Cardiac muscle cell (in vitro differentiated cells and primary cell): ENCODE measurements around the gene RBM14. TPM values are rescaled to one million over a fixed set of nuclear protein-coding genes. Genes with fewer than 3 reads are reported as not detected.

ENCODE experiments used
- DNase-seq, 2 donors: peaks; one replicate each; pipeline versions ENCODE4 v3.0.0 to v3.0.0-alpha.2; 2010 to 2017; ENCODE audit warnings: low read depth in 1 of 2, low spot score in 1 of 2
- H3K27ac ChIP-seq: fragments of 200-600 bp; sonication (generic); 2 replicates; pipeline ENCODE4 v1.5.1; 2016
- H3K27me3 ChIP-seq: fragments of 200-600 bp; sonication (generic); 2 replicates; pipeline ENCODE4 v1.6.0; 2016; ENCODE audit warnings: control low read depth
- H3K36me3 ChIP-seq: fragments of 200-600 bp; sonication (generic); 2 replicates; pipeline ENCODE4 v1.5.1; 2016; ENCODE audit warnings: control low read depth
- H3K4me1 ChIP-seq: fragments of 200-600 bp; sonication (generic); 2 replicates; pipeline ENCODE4 v1.8.1; 2017; ENCODE audit warnings: low read depth, mild to moderate bottlenecking, mixed run types
- H3K4me3 ChIP-seq: fragments of 200-600 bp; sonication (generic); 2 replicates; pipeline ENCODE4 v1.5.1; 2016; ENCODE audit warnings: mild to moderate bottlenecking
- H3K9me3 ChIP-seq: fragments of 200-600 bp; sonication (generic); 2 replicates; pipeline ENCODE4 v1.5.1; 2017; ENCODE audit warnings: low read depth, mild to moderate bottlenecking, control low read depth
- CTCF ChIP-seq: IDR thresholded peaks from 2 replicates; pipeline ENCODE4 v1.5.1; 2012; ENCODE audit warnings: low read depth, mild to moderate bottlenecking, low read length
- polyA plus RNA-seq: library from polyadenylated mRNA; unstranded; fragments of >200 nt; fragmentation: Nextera tagmentation; extraction: Ambion mirVana; gene quantifications from 2 replicates; pipeline ENCODE4 v1.2.1, GENCODE V29; 2016
- total RNA-seq: library from RNA; depleted of rRNA; stranded (reverse); fragments of >200 nt; gene quantifications from 2 replicates; pipeline ENCODE4 v1.2.3, GENCODE V29; 2016

The RBM14 gene
- total and polyA plus RNA-seq, 2 experiments from 2014 or later, result 90.6 to 111 TPM

- H3K4me1 ChIP-seq, result peaks cover 19% of the 10 kb centered on the region
- H3K27ac ChIP-seq, result no peak overlapping the region
- no peaks in the 10 kb centered on the region for H3K36me3 ChIP-seq
- TF ChIP-seq CTCF, result no peak
- no peaks in the 10 kb centered on the region for H3K27me3 ChIP-seq
- peak in 1 of 2 donors; percentile 58 for DNase-seq
- no peaks in the 10 kb centered on the region for H3K9me3 ChIP-seq
- H3K4me3 ChIP-seq, result no peak overlapping the region
These were observed 2.4 kb upstream of the RBM14 start for GRCh38 chr11:66614073-66614472.

DNA sequence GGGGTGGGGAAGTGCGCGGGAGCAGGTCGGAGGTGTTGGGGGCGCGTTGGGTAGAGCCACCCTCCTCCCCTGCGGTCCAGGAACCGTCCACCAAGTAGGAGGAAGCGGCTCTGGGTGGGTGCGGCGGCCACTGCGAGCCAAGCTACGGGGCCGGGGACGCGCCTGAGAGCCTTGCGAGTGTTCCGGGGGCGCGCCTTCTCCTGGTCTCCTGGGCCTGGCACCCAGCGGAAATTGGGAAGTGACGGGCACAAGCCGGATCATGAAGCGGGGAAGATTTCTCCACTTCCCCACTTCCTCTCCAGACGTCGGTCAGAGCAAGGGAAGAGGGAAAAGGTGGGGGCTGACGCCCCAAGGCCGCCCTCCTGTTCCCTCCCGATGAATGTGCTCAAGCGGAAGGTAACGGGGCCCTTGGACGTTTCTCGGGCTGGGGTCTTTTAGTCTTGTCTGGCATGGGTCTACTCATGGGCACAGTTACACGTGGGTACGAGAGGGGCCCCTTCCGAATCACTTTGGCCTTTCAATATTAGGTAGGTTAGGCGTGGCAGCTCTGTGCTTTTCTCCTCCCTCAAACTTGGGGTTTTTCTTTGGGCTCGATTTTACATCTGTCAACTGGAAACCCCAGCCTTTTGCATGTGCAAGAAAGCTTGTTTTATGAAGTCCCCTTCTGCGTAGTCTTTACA is 865 bp downstream of the RBM14 start:
- no peak for TF ChIP-seq CTCF
- DNase-seq, result peak; percentile 68 to 78
- Histone ChIP-seq H3K36me3 (peaks cover 1% of the 10 kb centered on the region), H3K9me3 (no peaks in the 10 kb centered on the region), H3K27ac (peak overlapping the region; percentile 89), H3K4me1 (peaks cover 32% of the 10 kb centered on the region), H3K27me3 (no peaks in the 10 kb centered on the region), H3K4me3 (peak overlapping the region; percentile 91)

DNA sequence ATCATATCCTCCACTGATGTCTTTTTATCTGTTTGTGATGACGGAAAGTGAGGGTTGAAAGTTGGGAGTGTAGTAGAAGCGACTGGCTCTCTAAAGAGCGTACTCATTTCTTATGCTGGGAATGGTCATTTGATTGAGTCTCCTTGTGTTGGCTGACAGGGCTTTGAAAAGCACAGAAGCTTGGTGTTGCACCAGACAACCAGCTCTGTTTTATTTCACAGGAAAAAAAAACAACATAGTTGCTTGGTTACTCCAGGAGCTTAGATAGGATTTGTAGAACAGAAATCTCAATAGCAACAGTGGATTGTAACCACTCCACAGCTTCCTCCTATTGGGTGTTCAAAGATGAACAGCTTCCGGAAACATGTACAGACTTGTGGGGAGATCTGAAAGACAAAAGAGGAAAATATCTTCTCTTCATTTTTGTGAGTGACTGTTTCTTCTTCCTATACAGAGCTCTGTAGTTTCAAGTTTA is 2.7 kb downstream of the RBM14 start:
- Histone ChIP-seq H3K27me3 (no peaks in the 10 kb centered on the region), H3K36me3 (peaks cover 10% of the 10 kb centered on the region), H3K27ac (peak overlapping the region; percentile 81), H3K4me3 (peak overlapping the region; percentile 91), H3K4me1 (peaks cover 32% of the 10 kb centered on the region), H3K9me3 (no peaks in the 10 kb centered on the region)
- TF ChIP-seq CTCF, result no peak
- DNase-seq, result peak; percentile 65 to 87

- no peaks in the 10 kb centered on the region for H3K27me3 ChIP-seq
- TF ChIP-seq CTCF, result no peak
- peaks cover 10% of the 10 kb centered on the region for H3K4me1 ChIP-seq
- DNase-seq, result no peak
- no peak overlapping the region for H3K27ac ChIP-seq
- peaks cover 54% of the 10 kb centered on the region for H3K36me3 ChIP-seq
- no peak overlapping the region for H3K4me3 ChIP-seq
- H3K9me3 ChIP-seq, result no peaks in the 10 kb centered on the region
These were observed 8.0 kb downstream of the RBM14 start for GRCh38 chr11:66624450-66624849.

- Histone ChIP-seq H3K4me1 (peaks cover 8% of the 10 kb centered on the region), H3K36me3 (peaks cover 62% of the 10 kb centered on the region), H3K27me3 (no peaks in the 10 kb centered on the region), H3K27ac (no peak overlapping the region), H3K9me3 (no peaks in the 10 kb centered on the region), H3K4me3 (no peak overlapping the region)
- DNase-seq, result no peak
- no peak for TF ChIP-seq CTCF
These were observed 8.8 kb downstream of the RBM14 start for GRCh38 chr11:66625041-66625751.
